Measurements from ENCODE around the gene HIRIP3. TPM values are rescaled to one million over a fixed set of nuclear protein-coding genes. Genes with fewer than 3 reads are reported as not detected.

Gene HIRIP3
- total RNA-seq, 1 experiment from 2014 or later = 25.3 TPM

DNA sequence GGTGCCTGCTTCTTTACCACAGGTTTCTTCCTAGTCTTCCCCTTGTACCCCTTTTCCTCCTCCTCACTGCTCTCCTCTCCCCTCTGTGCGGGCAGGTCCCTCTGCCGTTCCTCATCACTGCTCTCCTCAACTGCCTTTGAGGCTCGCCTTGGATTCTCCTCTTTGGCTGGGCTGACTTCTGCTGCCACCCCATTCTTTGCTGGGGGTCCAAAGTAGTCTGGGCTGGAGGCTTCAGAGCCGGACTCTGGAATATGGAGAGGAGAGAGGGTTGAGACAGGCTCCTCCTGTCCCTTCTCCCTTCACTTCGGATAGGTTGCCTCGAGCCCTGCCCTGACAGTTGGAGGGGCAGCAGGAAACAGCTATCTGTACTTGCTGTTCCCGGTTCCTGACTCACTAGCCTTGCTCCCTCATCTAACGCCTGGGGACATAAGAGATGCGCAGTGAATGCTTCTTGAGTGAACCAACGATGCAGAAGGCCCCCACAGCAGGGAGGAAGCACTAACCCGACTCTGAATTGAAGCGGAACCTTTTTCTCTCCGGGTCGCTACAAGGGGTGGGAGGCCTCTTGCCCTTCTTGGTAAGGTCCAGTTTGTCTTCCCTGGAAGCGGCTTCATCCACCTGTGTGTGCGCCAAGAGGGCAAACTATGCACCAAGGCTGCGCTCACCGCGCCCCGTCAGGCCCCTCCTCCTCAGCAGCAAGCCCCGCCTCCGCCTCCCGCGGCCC is 655 bp downstream of the HIRIP3 start:
- TF ChIP-seq POLR2AphosphoS5 (IDR thresholded peaks at IDR 0.05; ENCODE audit: low read depth, low read length) (no peak), SIN3A (IDR thresholded peaks at IDR 0.05; ENCODE audit: borderline replicate concordance, insufficient read depth, low read depth, low read length) (no peak), TCF7L2 (IDR thresholded peaks at IDR 0.05; ENCODE audit: low read depth, low read length) (no peak), CTCF (IDR thresholded peaks at IDR 0.05) (no peak)
- TF ChIP-seq, protein P1, sequence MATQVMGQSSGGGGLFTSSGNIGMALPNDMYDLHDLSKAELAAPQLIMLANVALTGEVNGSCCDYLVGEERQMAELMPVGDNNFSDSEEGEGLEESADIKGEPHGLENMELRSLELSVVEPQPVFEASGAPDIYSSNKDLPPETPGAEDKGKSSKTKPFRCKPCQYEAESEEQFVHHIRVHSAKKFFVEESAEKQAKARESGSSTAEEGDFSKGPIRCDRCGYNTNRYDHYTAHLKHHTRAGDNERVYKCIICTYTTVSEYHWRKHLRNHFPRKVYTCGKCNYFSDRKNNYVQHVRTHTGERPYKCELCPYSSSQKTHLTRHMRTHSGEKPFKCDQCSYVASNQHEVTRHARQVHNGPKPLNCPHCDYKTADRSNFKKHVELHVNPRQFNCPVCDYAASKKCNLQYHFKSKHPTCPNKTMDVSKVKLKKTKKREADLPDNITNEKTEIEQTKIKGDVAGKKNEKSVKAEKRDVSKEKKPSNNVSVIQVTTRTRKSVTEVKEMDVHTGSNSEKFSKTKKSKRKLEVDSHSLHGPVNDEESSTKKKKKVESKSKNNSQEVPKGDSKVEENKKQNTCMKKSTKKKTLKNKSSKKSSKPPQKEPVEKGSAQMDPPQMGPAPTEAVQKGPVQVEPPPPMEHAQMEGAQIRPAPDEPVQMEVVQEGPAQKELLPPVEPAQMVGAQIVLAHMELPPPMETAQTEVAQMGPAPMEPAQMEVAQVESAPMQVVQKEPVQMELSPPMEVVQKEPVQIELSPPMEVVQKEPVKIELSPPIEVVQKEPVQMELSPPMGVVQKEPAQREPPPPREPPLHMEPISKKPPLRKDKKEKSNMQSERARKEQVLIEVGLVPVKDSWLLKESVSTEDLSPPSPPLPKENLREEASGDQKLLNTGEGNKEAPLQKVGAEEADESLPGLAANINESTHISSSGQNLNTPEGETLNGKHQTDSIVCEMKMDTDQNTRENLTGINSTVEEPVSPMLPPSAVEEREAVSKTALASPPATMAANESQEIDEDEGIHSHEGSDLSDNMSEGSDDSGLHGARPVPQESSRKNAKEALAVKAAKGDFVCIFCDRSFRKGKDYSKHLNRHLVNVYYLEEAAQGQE (IDR thresholded peaks at IDR 0.05; ENCODE audit: insufficient read depth in 1 of 2, low read depth in 2 of 2, low read length in 1 of 2) = no peak
- in situ Hi-C loops (cut with HindIII; ENCODE audit: low pct_unique_long_range_greater_than_20kb, low sequenced_read_pairs) = no loop called here
- ChIA-PET CTCF (interaction anchor here (0.5 kb wide), 1 partner anchor 179 kb away, joined by 3 read pairs; no protein-coding TSS in a partner anchor), POLR2A (no interaction called here)
- Histone ChIP-seq H3K27me3 (ENCODE audit: control insufficient read depth, insufficient read depth, low read length) (no peaks in the 10 kb centered on the region), H3K27ac (ENCODE audit: low read length) (peak overlapping the region; percentile 100), H3K9me3 (ENCODE audit: control insufficient read depth, insufficient read depth, low read depth, low read length) (no peaks in the 10 kb centered on the region), H3K4me1 (ENCODE audit: control insufficient read depth, insufficient read depth, low read length) (peaks cover 31% of the 10 kb centered on the region), H3K4me3 (ENCODE audit: low read depth in 2 of 2, low read length in 2 of 2) (peak overlapping the region; percentile 72 to 98), H3K36me3 (ENCODE audit: control insufficient read depth, insufficient read depth, low read length) (peaks cover 8% of the 10 kb centered on the region)
- intact Hi-C loops (cut with micrococcal nuclease; ENCODE audit: unreplicated experiment) = no loop called here
- DNase-seq (ENCODE audit: low read depth, low spot score) (no peak), ATAC-seq (peak; percentile 59)
- no TSS peak for BruUV-seq (replicated peaks)

- peaks cover 8% of the 10 kb centered on the region for H3K36me3 ChIP-seq (ENCODE audit: control insufficient read depth, insufficient read depth, low read length)
Measured at GRCh38 chr16:29993903-29994599, 1.4 kb downstream of the HIRIP3 start.

More at GRCh38 chr16:29993903-29994599, 1.4 kb downstream of the HIRIP3 start:
- ChIA-PET CTCF (interaction anchor here (0.6 kb wide), 1 partner anchor 179 kb away, joined by 5 read pairs; no protein-coding TSS in a partner anchor), POLR2A (interaction anchor here (0.7 kb wide), 1 partner anchor 56 kb away, joined by 5 read pairs; no protein-coding TSS in a partner anchor)
- peak overlapping the region; percentile 100 for H3K27ac ChIP-seq (ENCODE audit: low read length)
- no peak for DNase-seq (ENCODE audit: low read depth, low spot score)
- H3K27me3 ChIP-seq (ENCODE audit: control insufficient read depth, insufficient read depth, low read length) = no peaks in the 10 kb centered on the region
- TF ChIP-seq, protein P1 (IDR thresholded peaks at IDR 0.05; ENCODE audit: insufficient read depth in 1 of 2, low read depth in 2 of 2, low read length in 1 of 2) = no peak
- TF ChIP-seq SIN3A (IDR thresholded peaks at IDR 0.05; ENCODE audit: borderline replicate concordance, insufficient read depth, low read depth, low read length) (no peak), POLR2AphosphoS5 (IDR thresholded peaks at IDR 0.05; ENCODE audit: low read depth, low read length) (no peak; the same call in 1 of the 2 replicates), TCF7L2 (IDR thresholded peaks at IDR 0.05; ENCODE audit: low read depth, low read length) (no peak), CTCF (IDR thresholded peaks at IDR 0.05) (no peak)
- peaks cover 31% of the 10 kb centered on the region for H3K4me1 ChIP-seq (ENCODE audit: control insufficient read depth, insufficient read depth, low read length)
- BruUV-seq (replicated peaks) = TSS peak; percentile 96
- H3K4me3 ChIP-seq (ENCODE audit: low read depth in 2 of 2, low read length in 2 of 2) = peak overlapping the region in 1 of 2 experiments; percentile 98; a peak in 2 of 4 replicates
- intact Hi-C loops (cut with micrococcal nuclease; ENCODE audit: unreplicated experiment) = no loop called here
- in situ Hi-C loops (cut with HindIII; ENCODE audit: low pct_unique_long_range_greater_than_20kb, low sequenced_read_pairs) = no loop called here
- ATAC-seq = no peak
- H3K9me3 ChIP-seq (ENCODE audit: control insufficient read depth, insufficient read depth, low read depth, low read length) = no peaks in the 10 kb centered on the region

All from Panc1 (cell line).